HFF-Myc (cell line): ENCODE data around the gene AFF3.
"Not testable (repeated sequence)": the region's sequence is repeated elsewhere in the genome, so short reads cannot be mapped to it uniquely, and the experiment has no call there.

ENCODE experiments used
- DNase-seq: peaks from one replicate; pipeline ENCODE4 v3.0.0-alpha.2; 2011; ENCODE audit warnings: low read depth; ENCODE audit errors: extremely low read depth
- H3K4me3 ChIP-seq: replicated peaks from 2 replicates; pipeline ENCODE4 v1.5.1; 2011; ENCODE audit warnings: low read depth, mild to moderate bottlenecking, control low read depth, low read length
- CTCF ChIP-seq: IDR thresholded peaks from 2 replicates; pipeline ENCODE4 v1.5.1; 2012; ENCODE audit warnings: mild to moderate bottlenecking, low read depth, low read length, control low read depth; ENCODE audit errors: missing control alignments

Gene AFF3

GRCh38 chr2:99776206-99776905 is 366.0 kb downstream of the AFF3 start:
- DNase-seq, result no peak

GRCh38 chr2:99775585-99775984 is 366.8 kb downstream of the AFF3 start:
- no peak for DNase-seq
- no peak for TF ChIP-seq CTCF
- H3K4me3 ChIP-seq, result no peak overlapping the region

More at GRCh38 chr2:99776206-99776905, 366.0 kb downstream of the AFF3 start:
- H3K4me3 ChIP-seq, result no peak overlapping the region
- TF ChIP-seq CTCF, result no peak

GRCh38 chr2:99773642-99774041 is 368.7 kb downstream of the AFF3 start:
- not testable (repeated sequence) for DNase-seq, H3K4me3 ChIP-seq

- H3K4me3 ChIP-seq, result no peak overlapping the region
- TF ChIP-seq CTCF, result no peak
- no peak for DNase-seq
Observed at GRCh38 chr2:99772591-99773331, 369.6 kb downstream of the AFF3 start.

GRCh38 chr2:99771681-99772333 is 370.6 kb downstream of the AFF3 start:
- DNase-seq, result no peak
- no peak overlapping the region for H3K4me3 ChIP-seq
- TF ChIP-seq CTCF, result no peak

GRCh38 chr2:99770876-99771275 is 371.5 kb downstream of the AFF3 start:
- no peak for DNase-seq
- no peak overlapping the region for H3K4me3 ChIP-seq
- no peak for TF ChIP-seq CTCF

- DNase-seq, result no peak
- H3K4me3 ChIP-seq, result no peak overlapping the region
- TF ChIP-seq CTCF, result no peak
Observed at GRCh38 chr2:99765731-99766318, 376.6 kb downstream of the AFF3 start.
